OCI-M2 (cell line): Measurements from ENCODE around the gene LRRC4C.
"Not testable (repeated sequence)": the region's sequence is repeated elsewhere in the genome, so short reads cannot be mapped to it uniquely, and the experiment has no call there.

Source experiments
- DNase-seq: peaks from one replicate; lab custom pipeline; 2025; ENCODE audit not compliant: unreplicated experiment; lab: John Stamatoyannopoulos, UW

LRRC4C gene

GRCh38 chr11:41042688-41043087 is 416.8 kb downstream of the LRRC4C start:
- DNase-seq = no peak

DNA sequence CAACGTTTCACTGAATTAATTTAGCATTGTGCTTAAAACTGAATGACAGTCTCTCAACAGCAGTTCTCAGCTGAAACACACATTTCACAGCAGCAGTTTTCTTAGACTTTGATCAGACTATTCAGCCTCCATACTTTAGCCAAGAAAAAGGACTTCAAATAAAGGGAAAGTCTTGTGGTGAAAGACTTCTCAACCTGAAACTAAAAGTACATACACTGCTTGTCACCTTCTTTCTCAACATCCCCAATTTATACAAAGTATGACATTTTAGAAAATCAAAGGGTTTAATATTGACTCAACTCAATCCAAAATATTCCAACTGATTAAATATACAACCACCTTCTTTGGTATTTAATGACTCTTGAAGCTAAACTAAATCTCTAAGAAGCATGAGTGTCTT is 419.0 kb downstream of the LRRC4C start:
- DNase-seq = no peak

GRCh38 chr11:41039592-41039991 is 419.9 kb downstream of the LRRC4C start:
- DNase-seq = no peak

- no peak for DNase-seq
Observed at GRCh38 chr11:41031551-41032060, 427.8 kb downstream of the LRRC4C start.

DNA sequence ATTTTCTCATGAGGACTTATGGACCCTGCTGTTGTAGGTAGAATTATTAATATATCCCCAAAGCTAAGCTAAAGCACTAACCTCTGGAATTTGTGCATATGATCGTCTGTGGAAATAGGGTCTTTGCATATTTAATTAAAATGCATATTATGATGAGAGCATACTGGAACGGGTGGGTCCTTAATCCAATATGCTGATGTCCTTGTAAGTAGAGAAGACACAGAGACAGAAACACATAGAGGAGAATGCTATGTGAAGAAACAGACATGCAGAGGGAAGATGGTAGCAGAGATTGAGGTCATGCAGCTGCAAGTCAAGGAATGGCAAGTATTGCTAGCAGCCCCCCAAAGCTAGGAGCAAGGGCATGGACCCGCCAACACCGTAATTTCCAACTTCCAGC is 439.2 kb downstream of the LRRC4C start:
- no peak for DNase-seq

DNA sequence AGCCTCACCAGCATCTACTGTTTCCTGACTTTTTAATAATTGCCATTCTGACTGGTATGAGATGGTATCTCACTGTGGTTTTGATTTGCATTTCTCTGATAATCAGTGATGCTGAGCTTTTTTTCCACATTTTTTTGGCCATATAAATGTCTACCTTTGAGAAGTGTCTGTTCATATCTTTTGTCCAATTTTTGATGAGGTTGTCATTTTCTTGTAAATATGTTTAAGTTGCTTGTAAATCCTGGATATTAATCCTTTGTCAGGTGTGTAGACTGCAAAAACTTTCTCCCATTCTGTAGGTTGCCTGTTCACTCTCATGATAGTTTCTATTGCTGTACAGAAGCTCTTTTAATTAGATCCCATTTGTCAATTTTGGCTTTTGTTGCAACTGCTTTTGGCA is 439.8 kb downstream of the LRRC4C start:
- not testable (repeated sequence) for DNase-seq

- DNase-seq = no peak
Observed at GRCh38 chr11:41018224-41018623, 441.2 kb downstream of the LRRC4C start.

- no peak for DNase-seq
Observed at GRCh38 chr11:41010361-41011050, 448.9 kb downstream of the LRRC4C start.

DNA sequence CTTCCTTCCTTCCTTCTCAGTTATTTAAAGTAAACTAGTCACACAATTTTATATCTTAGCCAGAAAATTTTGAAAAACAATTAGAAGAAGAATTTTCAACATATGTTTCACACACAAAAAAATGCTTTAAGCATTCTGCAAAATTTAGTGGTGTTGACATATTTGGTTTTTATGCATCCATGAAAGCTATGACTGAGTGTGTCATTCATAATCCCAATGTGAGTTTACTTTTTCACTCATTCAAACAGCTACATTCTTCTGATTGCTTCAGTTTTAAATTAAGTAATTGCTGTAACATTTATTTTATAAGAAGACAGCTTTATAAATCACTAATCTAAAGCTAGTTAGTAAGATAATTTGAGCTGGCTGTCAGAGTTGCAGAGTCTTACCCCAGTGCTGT is 453.5 kb downstream of the LRRC4C start:
- no peak for DNase-seq

DNA sequence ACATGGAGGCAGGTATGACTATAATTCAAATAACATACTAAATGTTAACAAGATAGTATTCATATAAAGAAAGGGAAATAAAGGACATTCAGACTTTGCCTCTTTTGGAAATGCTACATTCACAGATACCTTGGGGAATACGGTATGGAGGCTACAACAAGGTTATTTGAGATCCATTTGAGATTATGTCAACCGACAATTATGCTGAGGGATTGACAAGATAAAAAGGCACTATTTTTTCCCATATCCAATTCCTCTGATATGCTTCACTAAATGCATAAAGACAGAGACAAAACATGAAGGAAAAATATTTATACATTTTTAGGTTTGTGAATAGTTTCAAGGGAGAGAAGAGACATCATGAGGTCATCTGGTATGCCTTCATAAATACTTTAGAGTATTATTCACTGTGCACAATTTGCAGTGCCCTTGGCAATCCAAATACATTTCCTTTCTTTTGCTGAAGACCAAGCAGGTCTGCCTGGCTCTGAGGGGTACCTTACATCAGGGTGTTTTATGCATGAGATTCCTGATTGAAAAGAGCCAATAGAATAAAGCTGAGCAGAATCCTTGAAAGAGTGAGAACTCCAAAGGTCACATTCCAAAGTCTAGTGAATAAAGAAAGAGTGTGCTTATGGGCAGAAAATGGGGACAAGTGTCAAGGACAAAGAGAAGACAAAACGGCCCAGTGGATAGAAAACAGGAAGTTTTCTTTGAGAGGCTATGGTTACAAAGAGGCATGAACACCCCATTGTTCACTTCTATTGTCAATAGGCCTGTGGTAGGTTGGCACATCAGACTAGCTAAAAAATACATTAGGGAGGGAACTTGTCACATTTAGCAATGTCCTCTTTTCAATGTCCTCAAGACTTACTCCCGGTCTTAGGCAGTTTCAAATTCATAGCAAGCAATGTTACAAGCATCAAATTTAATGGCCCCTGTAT is 455.8 kb downstream of the LRRC4C start:
- no peak for DNase-seq

DNA sequence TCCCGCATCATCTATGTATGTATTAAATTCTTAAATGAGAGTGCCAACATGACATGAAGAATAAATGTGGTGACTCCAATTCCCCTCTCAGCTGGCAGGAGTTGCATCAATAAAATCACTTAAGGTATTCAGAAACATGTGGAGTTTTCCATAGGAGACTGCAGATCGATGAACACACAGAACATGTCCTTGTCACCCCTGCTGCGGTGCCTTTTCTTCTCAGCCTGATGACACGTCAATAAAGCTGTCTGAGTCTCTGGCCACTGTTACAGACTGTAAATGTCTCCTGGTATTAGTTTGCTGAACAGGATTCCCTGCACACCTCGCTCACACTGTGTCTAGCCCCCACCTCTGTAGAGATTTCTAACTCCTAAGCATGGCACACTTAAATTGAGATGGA is 460.5 kb downstream of the LRRC4C start:
- DNase-seq = no peak

DNA sequence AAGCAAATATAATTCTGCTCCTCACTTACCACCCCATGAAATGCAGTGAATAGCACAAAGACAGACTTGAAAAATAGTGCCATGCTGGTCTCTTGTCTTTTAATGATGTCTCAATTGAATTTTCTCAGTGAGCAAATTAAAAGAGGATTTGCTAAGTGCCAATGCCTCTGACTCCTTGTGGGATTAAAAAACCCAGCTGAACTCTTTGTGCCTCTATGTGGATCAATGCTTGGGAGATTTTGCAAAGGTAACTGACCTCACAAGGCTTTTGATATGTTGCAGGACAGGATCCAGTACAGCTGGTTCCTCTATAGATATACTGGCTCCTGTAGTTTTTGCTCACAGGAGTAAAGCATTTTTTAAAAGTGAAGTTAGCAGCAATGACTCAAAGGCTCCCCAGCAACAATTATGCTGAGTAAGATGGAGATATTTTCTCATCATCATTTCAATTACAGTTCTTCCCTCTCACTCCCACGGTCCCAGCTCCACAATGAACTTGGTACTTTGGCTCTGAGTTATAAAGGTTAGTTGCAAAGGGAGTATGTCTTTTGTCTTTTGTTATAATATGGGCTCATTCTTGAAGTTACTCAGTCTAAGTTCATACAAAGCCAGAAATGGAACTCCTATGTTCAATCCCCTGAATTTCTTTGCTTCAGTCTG is 471.5 kb downstream of the LRRC4C start:
- no peak for DNase-seq

GRCh38 chr11:40986320-40986719 is 473.1 kb downstream of the LRRC4C start:
- DNase-seq = no peak

GRCh38 chr11:40975076-40975475 is 484.4 kb downstream of the LRRC4C start:
- no peak for DNase-seq

DNA sequence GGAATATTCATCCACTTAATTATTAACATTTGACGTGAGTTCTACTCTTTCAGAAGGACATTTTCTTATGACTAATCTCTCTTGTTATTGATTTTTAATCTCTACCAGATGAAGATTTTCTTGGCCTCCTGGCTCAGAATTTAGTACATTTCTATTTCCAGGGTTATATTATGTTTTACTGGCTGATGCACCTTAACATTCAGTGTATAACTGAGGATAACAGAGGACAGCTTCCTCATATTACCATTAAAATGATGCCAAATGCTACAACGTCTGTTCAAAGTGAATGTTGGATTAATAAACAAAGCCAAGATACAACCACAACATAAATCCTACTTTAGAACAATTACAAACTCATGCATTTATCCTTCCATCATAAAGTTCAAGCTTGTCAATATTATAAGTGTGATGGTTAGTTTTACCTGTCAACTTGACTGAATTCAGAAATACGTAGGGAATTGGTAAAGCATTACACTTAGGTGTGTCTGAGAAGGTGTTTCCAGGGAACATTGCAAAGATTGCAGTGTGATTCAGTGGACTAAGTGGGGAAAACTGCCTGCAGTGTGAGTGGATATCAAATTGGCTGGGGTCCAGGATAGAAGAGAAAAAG is 485.2 kb downstream of the LRRC4C start:
- no peak for DNase-seq

- DNase-seq = no peak
Observed at GRCh38 chr11:40958707-40959106, 500.7 kb downstream of the LRRC4C start.

DNA sequence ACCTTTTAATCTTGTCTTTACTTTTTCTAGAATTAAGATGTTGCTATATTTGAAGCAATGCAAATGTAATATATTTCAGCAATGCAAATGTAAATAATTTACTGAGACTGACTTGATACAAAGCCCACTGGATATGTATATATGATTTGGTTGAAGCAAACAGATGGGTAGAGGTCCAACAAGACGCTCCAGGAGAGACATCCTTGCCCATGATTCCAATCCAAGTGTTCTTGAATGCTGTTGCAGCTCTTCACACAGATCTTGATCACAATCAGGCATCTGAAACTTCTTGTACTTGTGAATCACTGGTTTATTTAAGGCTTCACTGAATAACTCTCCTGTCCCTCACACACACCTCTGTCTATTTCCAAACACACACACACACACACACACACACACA is 507.0 kb downstream of the LRRC4C start:
- DNase-seq = no peak

GRCh38 chr11:40938002-40938401 is 521.5 kb downstream of the LRRC4C start:
- no peak for DNase-seq

DNA sequence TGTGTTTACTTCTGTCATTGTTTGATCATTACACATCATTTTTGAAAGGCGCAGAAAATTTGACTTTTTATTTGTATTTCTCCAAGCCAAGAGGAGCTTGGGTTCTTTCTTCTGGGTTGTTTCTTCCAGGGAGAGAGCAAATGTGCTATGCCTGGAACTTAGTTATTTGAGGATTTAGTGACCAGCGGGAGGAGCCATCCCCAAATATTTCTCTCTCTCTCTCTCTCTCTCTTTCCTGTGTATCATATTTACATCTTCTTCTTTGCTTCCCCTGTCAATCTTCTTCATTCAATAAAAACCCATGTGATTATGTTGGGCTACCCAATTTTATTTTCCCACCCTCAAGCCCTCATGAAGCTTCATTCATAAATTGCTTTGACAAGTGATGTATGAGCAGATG is 534.5 kb downstream of the LRRC4C start:
- DNase-seq = no peak

- no peak for DNase-seq
Observed at GRCh38 chr11:40921246-40921645, 538.2 kb downstream of the LRRC4C start.

DNA sequence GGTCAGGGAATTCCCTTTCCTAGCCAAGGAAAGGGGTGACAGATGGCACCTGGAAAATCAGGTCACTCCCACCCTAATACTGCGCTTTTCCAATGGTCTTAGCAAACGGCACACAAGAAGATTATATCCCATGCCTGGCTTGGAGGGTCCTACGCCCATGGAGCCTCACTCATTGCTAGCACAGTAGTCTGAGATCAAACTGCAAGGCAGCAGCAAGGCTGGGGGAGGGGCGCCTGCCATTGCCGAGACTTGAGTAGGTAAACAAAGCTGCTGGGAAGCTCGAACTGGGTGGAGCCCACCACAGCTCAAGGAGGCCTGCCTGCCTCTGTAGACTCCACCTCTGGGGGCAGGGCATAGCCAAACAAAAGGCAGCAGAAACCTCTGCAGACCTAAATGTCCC is 548.7 kb downstream of the LRRC4C start:
- DNase-seq = not testable (repeated sequence)
